ENCODE data around the gene PRRC2B.

- TF ChIP-seq POLR2A (IDR thresholded peaks at IDR 0.05; ENCODE audit: low read length) (no peak), GATA1 (IDR thresholded peaks at IDR 0.05; ENCODE audit: low read depth, low read length) (no peak)
Measured at GRCh38 chr9:131446276-131446675, 52.4 kb downstream of the PRRC2B start.

Measured in erythroblast (primary cell).